ENCODE results near the gene ABCC9. TPM values are rescaled to one million over a fixed set of nuclear protein-coding genes. Genes with fewer than 3 reads are reported as not detected.
A peak's percentile ranks its signal among the peaks of the same experiment; 100 is the strongest.
"Not testable (repeated sequence)": the region's sequence is repeated elsewhere in the genome, so short reads cannot be mapped to it uniquely, and the experiment has no call there.

Gene ABCC9
- total and polyA plus RNA-seq, 8 donors, result 12.2 to 30.5 (median 18.2) TPM

- intact Hi-C loops (cut with DNase I), result no loop called here
- peaks cover 0 to 2% of the 10 kb centered on the region in 2 donors for H3K9me3 ChIP-seq
- no peak overlapping the region for H3K4me3 ChIP-seq
- ATAC-seq, result peak; percentile 61
- H3K36me3 ChIP-seq, result no peaks in the 10 kb centered on the region
- H3K27ac ChIP-seq, result no peak overlapping the region
- H3K27me3 ChIP-seq, result no peaks in the 10 kb centered on the region
- no peaks in the 10 kb centered on the region for H3K4me1 ChIP-seq
- TF ChIP-seq, protein P1, sequence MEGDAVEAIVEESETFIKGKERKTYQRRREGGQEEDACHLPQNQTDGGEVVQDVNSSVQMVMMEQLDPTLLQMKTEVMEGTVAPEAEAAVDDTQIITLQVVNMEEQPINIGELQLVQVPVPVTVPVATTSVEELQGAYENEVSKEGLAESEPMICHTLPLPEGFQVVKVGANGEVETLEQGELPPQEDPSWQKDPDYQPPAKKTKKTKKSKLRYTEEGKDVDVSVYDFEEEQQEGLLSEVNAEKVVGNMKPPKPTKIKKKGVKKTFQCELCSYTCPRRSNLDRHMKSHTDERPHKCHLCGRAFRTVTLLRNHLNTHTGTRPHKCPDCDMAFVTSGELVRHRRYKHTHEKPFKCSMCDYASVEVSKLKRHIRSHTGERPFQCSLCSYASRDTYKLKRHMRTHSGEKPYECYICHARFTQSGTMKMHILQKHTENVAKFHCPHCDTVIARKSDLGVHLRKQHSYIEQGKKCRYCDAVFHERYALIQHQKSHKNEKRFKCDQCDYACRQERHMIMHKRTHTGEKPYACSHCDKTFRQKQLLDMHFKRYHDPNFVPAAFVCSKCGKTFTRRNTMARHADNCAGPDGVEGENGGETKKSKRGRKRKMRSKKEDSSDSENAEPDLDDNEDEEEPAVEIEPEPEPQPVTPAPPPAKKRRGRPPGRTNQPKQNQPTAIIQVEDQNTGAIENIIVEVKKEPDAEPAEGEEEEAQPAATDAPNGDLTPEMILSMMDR (IDR thresholded peaks at IDR 0.05), result no peak
- DNase-seq, result peak in 1 of 4 donors; percentile 5
Observed at GRCh38 chr12:21800011-21800410, 141.2 kb downstream of the ABCC9 start.

DNA sequence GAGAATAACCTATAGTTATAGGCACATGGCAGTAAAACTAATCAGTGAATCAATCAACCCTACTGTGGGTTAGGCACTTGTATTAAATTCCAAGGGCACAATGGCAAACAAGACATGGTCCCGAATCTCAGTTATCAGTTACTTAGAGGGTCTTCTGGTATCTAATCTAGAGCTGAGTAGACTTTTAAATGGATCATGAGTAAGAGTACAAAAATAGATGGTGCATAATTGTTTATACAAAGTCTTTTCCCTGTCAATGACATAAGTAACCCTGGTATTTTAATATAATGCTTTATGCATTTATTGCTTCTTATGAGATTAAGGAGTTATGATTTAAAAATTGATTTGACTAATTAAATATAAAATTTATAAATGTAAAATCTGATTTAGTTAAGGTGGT is 143.7 kb downstream of the ABCC9 start:
- Histone ChIP-seq H3K9me3 (peaks cover 0 to 2% of the 10 kb centered on the region in 2 donors), H3K27ac (no peak overlapping the region), H3K27me3 (no peaks in the 10 kb centered on the region), H3K4me3 (no peak overlapping the region), H3K36me3 (no peaks in the 10 kb centered on the region), H3K4me1 (no peaks in the 10 kb centered on the region)
- ATAC-seq (no peak), DNase-seq (no peak)
- intact Hi-C loops (cut with DNase I), result no loop called here
- TF ChIP-seq, protein P1 (IDR thresholded peaks at IDR 0.05), result no peak

DNA sequence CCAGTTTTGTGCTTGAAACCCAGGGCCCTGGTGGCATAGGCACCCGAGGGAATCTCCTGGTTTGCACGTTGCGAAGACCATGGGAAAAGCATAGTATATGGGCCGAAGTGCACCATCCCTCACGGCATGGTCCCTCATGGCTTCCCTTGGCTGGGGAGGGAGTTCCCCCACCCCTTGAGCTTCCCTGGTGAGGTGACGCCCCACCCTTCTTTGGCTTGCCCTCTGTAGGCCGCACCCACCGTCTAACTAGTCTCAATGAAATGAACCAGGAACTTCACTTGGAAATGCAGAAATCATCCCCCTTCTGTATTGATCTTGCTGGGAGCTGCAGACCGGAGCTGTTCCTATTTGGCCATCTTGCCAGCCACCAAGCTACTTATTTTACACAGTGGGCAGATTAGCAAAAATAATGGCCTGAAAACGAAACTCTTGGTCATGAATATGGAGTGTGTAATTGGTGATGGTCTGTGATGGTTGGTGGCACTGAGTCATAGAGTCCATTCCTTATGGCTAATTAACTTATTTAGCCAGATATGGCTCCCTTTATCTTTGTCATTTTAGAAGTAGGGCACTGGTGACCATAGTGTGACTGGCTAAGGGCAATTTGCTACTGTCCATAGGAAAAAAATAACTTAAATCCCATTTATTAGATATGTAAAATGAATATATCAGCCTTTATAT is 145.4 kb downstream of the ABCC9 start:
- no peaks in the 10 kb centered on the region for H3K4me1 ChIP-seq
- no peaks in the 10 kb centered on the region for H3K36me3 ChIP-seq
- H3K4me3 ChIP-seq, result no peak overlapping the region
- H3K9me3 ChIP-seq, result peaks cover 0 to 8% of the 10 kb centered on the region in 2 donors
- ATAC-seq, result no peak
- intact Hi-C loops (cut with DNase I), result no loop called here
- no peak for DNase-seq
- TF ChIP-seq, protein P1 (IDR thresholded peaks at IDR 0.05), result no peak
- H3K27me3 ChIP-seq, result no peaks in the 10 kb centered on the region
- H3K27ac ChIP-seq, result no peak overlapping the region

DNA sequence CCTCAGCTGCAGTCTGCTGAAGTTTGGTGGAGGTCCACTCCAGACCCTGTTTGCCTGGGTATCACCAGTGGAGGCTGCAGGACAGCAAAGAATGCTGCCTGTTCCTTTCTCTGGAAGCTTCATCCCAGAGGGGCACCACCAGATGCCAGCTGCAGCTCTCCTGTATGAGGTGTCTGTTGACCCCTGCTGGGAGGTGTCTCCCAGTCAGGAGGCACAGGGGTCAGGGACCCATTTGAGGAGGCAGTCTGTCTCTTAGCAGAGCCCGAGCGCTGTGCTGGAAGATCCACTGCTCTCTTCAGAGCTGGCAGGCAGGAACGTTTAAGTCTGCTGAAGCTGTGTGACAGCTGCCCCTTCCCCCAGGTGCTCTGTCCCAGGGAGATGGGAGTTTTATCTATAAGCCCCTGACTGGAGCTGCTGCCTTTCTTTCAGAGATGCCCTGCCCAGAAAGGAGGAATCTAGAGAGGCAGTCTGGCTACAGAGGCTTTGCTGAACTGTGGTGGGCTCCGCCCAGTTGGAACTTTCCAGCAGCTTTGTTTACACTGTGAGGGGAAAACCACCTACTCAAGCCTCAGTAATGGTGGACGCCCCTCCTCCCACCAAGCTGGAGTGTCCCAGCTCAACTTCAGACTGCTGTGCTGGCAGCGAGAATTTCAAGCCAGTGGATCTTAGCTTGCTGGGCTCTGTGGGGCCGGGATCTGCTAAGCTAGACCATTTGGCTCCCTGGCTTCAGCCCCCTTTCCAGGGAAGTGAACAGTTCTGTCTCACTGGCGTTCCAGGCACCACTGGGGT is 146.2 kb downstream of the ABCC9 start:
- peak in 2 of 4 donors; percentile 11 to 75 for DNase-seq
- H3K36me3 ChIP-seq; H3K4me1 ChIP-seq; H3K27me3 ChIP-seq; H3K4me3 ChIP-seq; intact Hi-C loops (cut with DNase I); ATAC-seq: not testable (repeated sequence)
- Histone ChIP-seq H3K9me3 (peaks cover 0 to 10% of the 10 kb centered on the region in 2 donors), H3K27ac (peak overlapping the region in 1 of 2 donors; percentile 26)

GRCh38 chr12:21789687-21790086 is 151.5 kb downstream of the ABCC9 start:
- intact Hi-C loops (cut with DNase I); ATAC-seq: not testable (repeated sequence)

More at GRCh38 chr12:21789687-21790086, 151.5 kb downstream of the ABCC9 start:
- not testable (repeated sequence) for H3K4me3 ChIP-seq, H3K4me1 ChIP-seq, H3K27ac ChIP-seq, H3K9me3 ChIP-seq, DNase-seq, H3K36me3 ChIP-seq, H3K27me3 ChIP-seq
